ENCODE measurements around the gene ABCF1. TPM values are rescaled to one million over a fixed set of nuclear protein-coding genes. Genes with fewer than 3 reads are reported as not detected.

ABCF1 gene
- total RNA-seq, 1 donor from 2014 or later = 46.3 TPM

DNA sequence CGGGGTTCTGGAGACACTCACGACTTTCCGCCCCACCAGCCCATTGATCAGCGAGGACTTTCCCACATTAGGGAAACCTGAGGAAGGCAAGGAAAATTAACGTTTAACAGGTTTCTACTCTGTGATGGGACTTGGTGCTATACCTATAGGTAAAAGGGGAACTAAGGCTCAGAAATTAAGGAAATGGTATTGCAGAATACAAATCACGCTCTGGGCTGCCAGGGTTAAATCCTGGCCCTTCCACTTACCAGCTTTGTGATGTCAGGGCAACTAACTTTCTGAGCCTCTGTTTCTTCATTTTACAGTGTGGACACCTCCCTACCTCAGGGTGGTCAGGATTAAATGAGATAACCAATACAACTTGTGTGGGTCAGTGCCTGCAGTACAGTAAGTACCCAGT, 23.8 kb upstream of the ABCF1 start:
- TF ChIP-seq, protein P1, sequence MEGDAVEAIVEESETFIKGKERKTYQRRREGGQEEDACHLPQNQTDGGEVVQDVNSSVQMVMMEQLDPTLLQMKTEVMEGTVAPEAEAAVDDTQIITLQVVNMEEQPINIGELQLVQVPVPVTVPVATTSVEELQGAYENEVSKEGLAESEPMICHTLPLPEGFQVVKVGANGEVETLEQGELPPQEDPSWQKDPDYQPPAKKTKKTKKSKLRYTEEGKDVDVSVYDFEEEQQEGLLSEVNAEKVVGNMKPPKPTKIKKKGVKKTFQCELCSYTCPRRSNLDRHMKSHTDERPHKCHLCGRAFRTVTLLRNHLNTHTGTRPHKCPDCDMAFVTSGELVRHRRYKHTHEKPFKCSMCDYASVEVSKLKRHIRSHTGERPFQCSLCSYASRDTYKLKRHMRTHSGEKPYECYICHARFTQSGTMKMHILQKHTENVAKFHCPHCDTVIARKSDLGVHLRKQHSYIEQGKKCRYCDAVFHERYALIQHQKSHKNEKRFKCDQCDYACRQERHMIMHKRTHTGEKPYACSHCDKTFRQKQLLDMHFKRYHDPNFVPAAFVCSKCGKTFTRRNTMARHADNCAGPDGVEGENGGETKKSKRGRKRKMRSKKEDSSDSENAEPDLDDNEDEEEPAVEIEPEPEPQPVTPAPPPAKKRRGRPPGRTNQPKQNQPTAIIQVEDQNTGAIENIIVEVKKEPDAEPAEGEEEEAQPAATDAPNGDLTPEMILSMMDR (IDR thresholded peaks at IDR 0.05; ENCODE audit: insufficient read depth, low read length, poor library complexity, severe bottlenecking) = no peak
- peaks cover 5% of the 10 kb centered on the region for H3K36me3 ChIP-seq (ENCODE audit: control insufficient read depth, insufficient read depth, low read length)
- no peaks in the 10 kb centered on the region for H3K27me3 ChIP-seq (ENCODE audit: control insufficient read depth, insufficient read depth, low read length)
- no peak overlapping the region for H3K4me3 ChIP-seq (ENCODE audit: low read depth, low read length)
- no peak for DNase-seq (ENCODE audit: low read depth)

DNA sequence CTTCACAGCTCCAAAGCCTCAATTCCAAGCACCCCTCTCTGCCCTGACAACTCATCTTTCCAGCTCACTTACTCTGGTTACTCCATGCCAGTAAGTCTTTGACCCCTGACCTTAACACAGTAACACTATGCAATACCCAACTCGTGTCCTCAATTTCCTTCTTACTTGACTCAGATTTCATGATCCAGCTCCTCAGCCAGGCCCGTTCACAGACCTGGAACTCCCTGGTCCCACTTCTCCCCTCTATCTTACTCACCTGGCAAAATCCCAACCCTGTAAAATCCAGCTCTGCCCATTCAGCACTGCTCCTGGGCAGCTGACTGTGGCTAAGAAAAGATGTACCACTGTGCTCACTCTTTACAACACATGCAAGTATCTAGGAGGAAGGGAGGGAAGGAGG, 22.9 kb upstream of the ABCF1 start:
- Histone ChIP-seq H3K36me3 (ENCODE audit: control insufficient read depth, insufficient read depth, low read length) (peaks cover 6% of the 10 kb centered on the region), H3K27me3 (ENCODE audit: control insufficient read depth, insufficient read depth, low read length) (no peaks in the 10 kb centered on the region), H3K4me3 (ENCODE audit: low read depth, low read length) (no peak overlapping the region)
- TF ChIP-seq, protein P1 (IDR thresholded peaks at IDR 0.05; ENCODE audit: insufficient read depth, low read length, poor library complexity, severe bottlenecking) = no peak
- no peak for DNase-seq (ENCODE audit: low read depth)

DNA sequence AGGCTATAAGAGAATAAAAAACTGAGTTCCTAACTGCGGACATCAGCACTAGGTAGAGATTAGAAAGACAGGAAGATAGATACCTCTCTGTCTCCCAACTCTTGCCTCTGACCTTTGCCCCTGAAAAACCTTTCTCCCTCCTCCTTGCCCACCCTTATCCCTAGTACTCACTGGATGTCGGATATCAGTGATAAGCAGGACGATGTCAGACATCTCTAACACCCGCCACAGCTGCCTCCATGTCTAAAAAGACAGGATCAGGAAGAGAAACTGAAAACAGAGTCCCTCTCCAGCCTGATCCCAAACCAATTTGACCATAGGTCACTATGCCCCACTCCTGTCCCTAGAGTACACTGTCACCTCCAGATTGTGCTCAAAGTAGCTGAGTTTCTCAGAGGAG, 16.8 kb upstream of the ABCF1 start:
- Histone ChIP-seq H3K36me3 (ENCODE audit: control insufficient read depth, insufficient read depth, low read length) (peaks cover 3% of the 10 kb centered on the region), H3K4me3 (ENCODE audit: low read depth, low read length) (no peak overlapping the region), H3K27me3 (ENCODE audit: control insufficient read depth, insufficient read depth, low read length) (no peaks in the 10 kb centered on the region)
- DNase-seq (ENCODE audit: low read depth) = no peak
- TF ChIP-seq, protein P1 (IDR thresholded peaks at IDR 0.05; ENCODE audit: insufficient read depth, low read length, poor library complexity, severe bottlenecking) = no peak

DNA sequence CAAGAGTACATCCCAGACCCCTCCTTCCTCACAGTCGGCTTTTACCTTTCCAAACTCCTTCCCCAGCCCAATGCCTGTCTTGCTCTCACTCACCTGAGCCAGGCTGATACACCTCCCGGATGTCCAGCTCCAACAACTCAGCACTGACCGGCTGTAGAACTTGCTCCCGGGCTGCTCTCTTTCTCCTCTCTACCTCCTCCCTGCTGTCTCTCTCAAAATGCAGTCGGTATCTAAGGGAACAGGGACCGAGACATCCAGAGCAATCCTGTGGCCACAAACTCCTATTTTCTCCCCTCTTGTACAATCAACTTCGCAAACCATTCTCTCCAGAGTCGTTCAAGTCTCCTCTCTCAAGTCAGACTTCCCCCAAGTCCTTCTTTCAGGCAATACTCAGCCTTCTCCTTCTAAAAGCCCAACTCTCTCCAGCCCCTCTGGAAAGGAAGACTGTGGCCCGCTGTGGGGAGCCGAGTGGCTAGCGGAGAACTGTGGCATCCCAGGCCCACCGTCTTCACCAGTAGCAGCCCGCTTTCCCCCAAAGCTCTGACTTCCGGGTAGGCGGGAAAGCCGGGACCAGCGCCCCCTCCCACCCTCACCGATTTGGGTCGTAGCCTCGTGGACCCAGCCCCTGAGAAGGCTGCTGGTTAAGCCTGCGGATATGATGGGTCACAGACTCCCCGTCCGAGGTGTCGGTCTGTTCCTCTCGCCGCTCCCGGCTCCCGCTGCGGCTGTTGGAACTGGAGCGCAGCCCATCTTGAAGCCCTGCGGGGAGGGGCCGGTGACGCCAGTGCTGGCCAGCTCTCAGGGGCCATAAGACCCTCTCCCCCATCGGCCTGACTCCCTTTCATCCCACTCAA, 16.1 kb upstream of the ABCF1 start:
- TF ChIP-seq, protein P1 (IDR thresholded peaks at IDR 0.05; ENCODE audit: insufficient read depth, low read length, poor library complexity, severe bottlenecking) = no peak
- no peak for DNase-seq (ENCODE audit: low read depth)
- Histone ChIP-seq H3K36me3 (ENCODE audit: control insufficient read depth, insufficient read depth, low read length) (peaks cover 2% of the 10 kb centered on the region), H3K27me3 (ENCODE audit: control insufficient read depth, insufficient read depth, low read length) (no peaks in the 10 kb centered on the region), H3K4me3 (ENCODE audit: low read depth, low read length) (peak overlapping the region; percentile 67)

DNA sequence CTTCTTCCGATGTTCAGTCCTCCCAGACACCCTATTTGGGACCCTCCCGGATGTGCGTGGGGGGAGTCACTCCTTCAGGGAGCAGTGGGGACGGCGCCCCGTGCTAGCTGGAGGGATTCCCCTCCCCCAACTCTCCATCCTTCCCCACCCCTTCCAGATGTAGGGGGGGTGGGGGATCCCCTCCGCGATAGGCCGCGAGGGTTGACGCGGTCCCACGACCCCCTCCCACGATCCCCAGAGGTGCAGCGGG, 15.5 kb upstream of the ABCF1 start:
- TF ChIP-seq, protein P1 (IDR thresholded peaks at IDR 0.05; ENCODE audit: insufficient read depth, low read length, poor library complexity, severe bottlenecking) = no peak
- no peak for DNase-seq (ENCODE audit: low read depth)
- H3K4me3 ChIP-seq (ENCODE audit: low read depth, low read length) = peak overlapping the region; percentile 67
- peaks cover 2% of the 10 kb centered on the region for H3K36me3 ChIP-seq (ENCODE audit: control insufficient read depth, insufficient read depth, low read length)
- H3K27me3 ChIP-seq (ENCODE audit: control insufficient read depth, insufficient read depth, low read length) = no peaks in the 10 kb centered on the region

All from kidney epithelial cell (primary cell).